Nephron progenitor cell (in vitro differentiated cells): ENCODE measurements around the gene RAVER2.

ENCODE experiments used
- DNase-seq: peaks from one replicate; pipeline ENCODE4 v3.0.0; 2021
- H3K27ac Mint-ChIP-seq: 2 replicates; pipeline ENCODE4 v1.8.0; 2021; ENCODE audit warnings: mild to moderate bottlenecking, moderate library complexity, mixed read lengths
- H3K27me3 Mint-ChIP-seq: 2 replicates; pipeline ENCODE4 v1.8.0; 2021; ENCODE audit warnings: mild to moderate bottlenecking, low read depth, mixed read lengths; ENCODE audit not compliant: poor library complexity
- H3K36me3 Mint-ChIP-seq: 2 replicates; pipeline ENCODE4 v1.8.0; 2021; ENCODE audit warnings: low read depth, mixed read lengths
- H3K4me1 Mint-ChIP-seq: 2 replicates; pipeline ENCODE4 v1.8.0; 2021; ENCODE audit warnings: mixed read lengths
- H3K4me3 Mint-ChIP-seq: 2 replicates; pipeline ENCODE4 v1.8.0; 2021; ENCODE audit warnings: mild to moderate bottlenecking, moderate library complexity, mixed read lengths
- H3K9me3 Mint-ChIP-seq: 2 replicates; pipeline ENCODE4 v1.8.0; 2021; ENCODE audit warnings: mild to moderate bottlenecking, moderate library complexity, mixed read lengths
- CTCF ChIP-seq: fragments of 200-600 bp; sonication (generic); IDR thresholded peaks from 2 replicates; pipeline ENCODE4 v1.5.0; 2021; ENCODE audit warnings: antibody characterized with exemption

Gene RAVER2

GRCh38 chr1:64826991-64827390 is 82.1 kb downstream of the RAVER2 start:
- H3K27me3 Mint-ChIP-seq = no peaks in the 10 kb centered on the region
- no peak overlapping the region for H3K4me3 Mint-ChIP-seq
- H3K9me3 Mint-ChIP-seq = no peaks in the 10 kb centered on the region
- H3K4me1 Mint-ChIP-seq = peaks cover 26% of the 10 kb centered on the region
- H3K36me3 Mint-ChIP-seq = no peaks in the 10 kb centered on the region
- no peak overlapping the region for H3K27ac Mint-ChIP-seq
- DNase-seq = no peak
- no peak for TF ChIP-seq CTCF

GRCh38 chr1:64828829-64829228 is 84.0 kb downstream of the RAVER2 start:
- H3K27me3 Mint-ChIP-seq = no peaks in the 10 kb centered on the region
- H3K4me1 Mint-ChIP-seq = peaks cover 26% of the 10 kb centered on the region
- H3K27ac Mint-ChIP-seq = peak overlapping the region; percentile 11
- DNase-seq = no peak
- no peaks in the 10 kb centered on the region for H3K36me3 Mint-ChIP-seq
- H3K4me3 Mint-ChIP-seq = no peak overlapping the region
- H3K9me3 Mint-ChIP-seq = no peaks in the 10 kb centered on the region
- no peak for TF ChIP-seq CTCF

GRCh38 chr1:64829411-64830029 is 84.6 kb downstream of the RAVER2 start:
- TF ChIP-seq CTCF = no peak
- no peak overlapping the region for H3K4me3 Mint-ChIP-seq
- H3K27ac Mint-ChIP-seq = no peak overlapping the region
- H3K9me3 Mint-ChIP-seq = no peaks in the 10 kb centered on the region
- no peaks in the 10 kb centered on the region for H3K27me3 Mint-ChIP-seq
- no peak for DNase-seq
- no peaks in the 10 kb centered on the region for H3K36me3 Mint-ChIP-seq
- H3K4me1 Mint-ChIP-seq = peaks cover 20% of the 10 kb centered on the region

GRCh38 chr1:64830030-64830651 is 85.3 kb downstream of the RAVER2 start:
- DNase-seq = no peak

GRCh38 chr1:64834734-64835133 is 89.9 kb downstream of the RAVER2 start:
- no peak for DNase-seq
- TF ChIP-seq CTCF = no peak
- H3K36me3 Mint-ChIP-seq = peaks cover 32% of the 10 kb centered on the region
- H3K4me3 Mint-ChIP-seq = no peak overlapping the region
- peaks cover 27% of the 10 kb centered on the region for H3K4me1 Mint-ChIP-seq
- H3K9me3 Mint-ChIP-seq = no peaks in the 10 kb centered on the region
- H3K27me3 Mint-ChIP-seq = peaks cover 2% of the 10 kb centered on the region
- H3K27ac Mint-ChIP-seq = no peak overlapping the region

More at GRCh38 chr1:64830030-64830651, 85.3 kb downstream of the RAVER2 start:
- TF ChIP-seq CTCF = no peak
- H3K36me3 Mint-ChIP-seq = no peaks in the 10 kb centered on the region
- H3K27ac Mint-ChIP-seq = no peak overlapping the region
- peaks cover 20% of the 10 kb centered on the region for H3K4me1 Mint-ChIP-seq
- no peaks in the 10 kb centered on the region for H3K9me3 Mint-ChIP-seq
- no peaks in the 10 kb centered on the region for H3K27me3 Mint-ChIP-seq
- no peak overlapping the region for H3K4me3 Mint-ChIP-seq

GRCh38 chr1:64836802-64837201 is 91.9 kb downstream of the RAVER2 start:
- Mint-ChIP-seq H3K4me3 (no peak overlapping the region), H3K27me3 (peaks cover 2% of the 10 kb centered on the region), H3K9me3 (no peaks in the 10 kb centered on the region), H3K36me3 (peaks cover 38% of the 10 kb centered on the region), H3K27ac (peak overlapping the region; percentile 32), H3K4me1 (peaks cover 40% of the 10 kb centered on the region)
- no peak for TF ChIP-seq CTCF
- no peak for DNase-seq
